OCI-LY7 (cell line): ENCODE results near the gene GCHFR. TPM values are rescaled to one million over a fixed set of nuclear protein-coding genes. Genes with fewer than 3 reads are reported as not detected.

ENCODE experiments used
- BruUV-seq: library from RNA; stranded (reverse); fragments of 400-500 nt; replicated peaks from 2 replicates; lab custom pipeline; 2021; lab: Mats Ljungman, UMichigan
- CTCF ChIA-PET: fragments of 300-600 bp; sonication (Branson Sonifier 250); formaldehyde crosslinking; loops from one replicate; lab custom pipeline; 2022; ENCODE audit warnings: antibody characterized with exemption; ENCODE audit not compliant: unreplicated experiment; lab: Charles Lee
- POLR2A ChIA-PET: fragments of 300-600 bp; sonication (Branson Sonifier 250); formaldehyde crosslinking; loops from one replicate; lab custom pipeline; 2022; ENCODE audit warnings: antibody characterized with exemption; lab: Charles Lee
- DNase-seq: peaks from one replicate; pipeline ENCODE4 v3.0.0-alpha.2; 2015; ENCODE audit warnings: low spot score
- H2AFZ ChIP-seq: fragments of 200-600 bp; sonication (generic), shearing (Covaris generic); 2 replicates; pipeline ENCODE4 v1.6.1; 2014; ENCODE audit warnings: mild to moderate bottlenecking, antibody characterized with exemption, low read length, moderate library complexity
- H3K27ac ChIP-seq: fragments of 200-600 bp; sonication (generic); 2 replicates; pipeline ENCODE4 v1.5.1; 2014; ENCODE audit warnings: mixed run types, low read depth, mild to moderate bottlenecking, moderate library complexity, low read length, inconsistent platforms; ENCODE audit not compliant: poor library complexity, severe bottlenecking
- H3K36me3 ChIP-seq: fragments of 200-600 bp; sonication (generic); 2 replicates; pipeline ENCODE4 v1.6.1; 2014; ENCODE audit warnings: mild to moderate bottlenecking, antibody characterized with exemption, low read length, moderate library complexity, mixed read lengths; ENCODE audit not compliant: insufficient read depth
- H3K4me1 ChIP-seq: fragments of 200-600 bp; sonication (generic); 2 replicates; pipeline ENCODE4 v1.5.1; 2014; ENCODE audit warnings: mild to moderate bottlenecking, low read length; ENCODE audit not compliant: insufficient read depth, poor library complexity, severe bottlenecking
- H3K4me2 ChIP-seq: fragments of 200-600 bp; sonication (generic); 2 replicates; pipeline ENCODE4 v1.6.1; 2014; ENCODE audit warnings: mild to moderate bottlenecking, low read length
- H3K4me3 ChIP-seq: fragments of 200-600 bp; sonication (generic); 2 replicates; pipeline ENCODE4 v1.5.1; 2014; ENCODE audit warnings: mild to moderate bottlenecking, low read depth, low read length; ENCODE audit not compliant: poor library complexity, severe bottlenecking
- H3K79me2 ChIP-seq: fragments of 200-600 bp; sonication (generic); 2 replicates; pipeline ENCODE4 v1.6.1; 2016; ENCODE audit warnings: low read depth, mild to moderate bottlenecking, low read length, moderate library complexity, mixed read lengths; ENCODE audit not compliant: insufficient read depth
- H3K9me2 ChIP-seq: fragments of 200-600 bp; sonication (generic); 2 replicates; pipeline ENCODE4 v1.6.1; 2016; ENCODE audit warnings: mild to moderate bottlenecking, low read length, mixed read lengths; ENCODE audit not compliant: insufficient read depth
- H3K9me3 ChIP-seq: fragments of 200-600 bp; sonication (generic); 2 replicates; pipeline ENCODE4 v1.6.1; 2014; ENCODE audit warnings: mild to moderate bottlenecking, mixed run types, low read length, mixed read lengths
- H4K20me1 ChIP-seq: fragments of 200-600 bp; sonication (generic); 2 replicates; pipeline ENCODE4 v1.6.1; 2014; ENCODE audit warnings: mild to moderate bottlenecking, antibody characterized with exemption, low read length, moderate library complexity, mixed read lengths; ENCODE audit not compliant: insufficient read depth
- CTCF ChIP-seq: fragments of 200-600 bp; sonication (generic); conservative IDR thresholded peaks from 2 replicates; pipeline ENCODE4 v1.5.1; 2014; ENCODE audit warnings: mild to moderate bottlenecking, antibody characterized with exemption, low read length, moderate library complexity, mixed read lengths
- EZH2phosphoT487 ChIP-seq: fragments of 200-600 bp; sonication (generic); IDR thresholded peaks from 2 replicates; pipeline ENCODE4 v1.6.1; 2018; ENCODE audit warnings: low read depth, borderline replicate concordance, mild to moderate bottlenecking, mixed run types, antibody characterized with exemption, low read length, moderate library complexity, mixed read lengths
- intact Hi-C: fragments of 100-400 bp; cut with micrococcal nuclease; formaldehyde crosslinking; loops from one replicate; pipeline ENCODE4 v1.10.0; 2022; ENCODE audit not compliant: unreplicated experiment
- total RNA-seq, 2 experiments: library from RNA; depleted of rRNA in 1 of 2; stranded (reverse); fragments of >200 nt in 1 of 2; shearing (Covaris generic) in 1 of 2; gene quantifications; 2 replicates each; pipeline ENCODE4 v1.2.3, GENCODE V29; 2014 to 2022

Gene GCHFR
- total RNA-seq, 2 experiments from 2014 or later = 75.7 to 97.4 TPM

- CTCF ChIA-PET = interaction anchor here (0.6 kb wide), 1 partner anchor 20 kb away, joined by 3 read pairs; no protein-coding TSS in a partner anchor
- H3K36me3 ChIP-seq = peaks cover 77% of the 10 kb centered on the region
Observed at GRCh38 chr15:40749151-40749630, 14.7 kb upstream of the GCHFR start.

GRCh38 chr15:40750885-40751284 lies 13.0 kb upstream of the GCHFR start:
- ChIA-PET CTCF (no interaction called here), POLR2A (interaction anchor here (0.6 to 1.3 kb wide), 3 partner anchors 9 to 372 kb away, joined by 3 to 4 read pairs (median 3); no protein-coding TSS in a partner anchor)
- Histone ChIP-seq H3K27ac (no peak overlapping the region), H3K4me3 (no peak overlapping the region), H3K9me3 (no peaks in the 10 kb centered on the region), H3K4me2 (no peak overlapping the region), H3K9me2 (no peaks in the 10 kb centered on the region), H2AFZ (no peak overlapping the region), H3K79me2 (peaks cover 29% of the 10 kb centered on the region), H3K36me3 (peaks cover 63% of the 10 kb centered on the region), H4K20me1 (no peaks in the 10 kb centered on the region), H3K4me1 (peaks cover 29% of the 10 kb centered on the region)
- DNase-seq = no peak
- BruUV-seq = TSS peak; percentile 37
- intact Hi-C loops = no loop called here
- TF ChIP-seq EZH2phosphoT487 (no peak), CTCF (no peak)

More at GRCh38 chr15:40749151-40749630, 14.7 kb upstream of the GCHFR start:
- H3K4me2 ChIP-seq = no peak overlapping the region
- H3K79me2 ChIP-seq = peaks cover 25% of the 10 kb centered on the region
- peaks cover 23% of the 10 kb centered on the region for H3K4me1 ChIP-seq
- TF ChIP-seq CTCF = no peak
- TF ChIP-seq EZH2phosphoT487 = no peak
- H4K20me1 ChIP-seq = no peaks in the 10 kb centered on the region
- no peak overlapping the region for H3K27ac ChIP-seq
- no peaks in the 10 kb centered on the region for H3K9me3 ChIP-seq
- H3K4me3 ChIP-seq = no peak overlapping the region
- intact Hi-C loops = loop anchor here (5.0 kb wide), 1 partner anchor 143 kb away; the partner anchor contains the start of gene VPS18
- POLR2A ChIA-PET = interaction anchor here (0.6 to 1.0 kb wide), 4 partner anchors 11 to 727 kb away, joined by 3 to 4 read pairs (median 4); no protein-coding TSS in a partner anchor
- no TSS peak for BruUV-seq
- H2AFZ ChIP-seq = no peak overlapping the region
- DNase-seq = no peak
- no peaks in the 10 kb centered on the region for H3K9me2 ChIP-seq

- no peak for DNase-seq
- no TSS peak for BruUV-seq
- ChIA-PET CTCF (no interaction called here), POLR2A (interaction anchor here (1.3 to 1.5 kb wide), 2 partner anchors 8 to 14 kb away, joined by 3 to 4 read pairs; no protein-coding TSS in a partner anchor)
- no peak overlapping the region for H2AFZ ChIP-seq
- H3K36me3 ChIP-seq = peaks cover 59% of the 10 kb centered on the region
- H3K4me1 ChIP-seq = peaks cover 35% of the 10 kb centered on the region
- no peak overlapping the region for H3K4me3 ChIP-seq
- H3K27ac ChIP-seq = no peak overlapping the region
- peaks cover 29% of the 10 kb centered on the region for H3K79me2 ChIP-seq
- no peaks in the 10 kb centered on the region for H4K20me1 ChIP-seq
- H3K9me3 ChIP-seq = no peaks in the 10 kb centered on the region
- H3K4me2 ChIP-seq = no peak overlapping the region
- intact Hi-C loops = no loop called here
- no peaks in the 10 kb centered on the region for H3K9me2 ChIP-seq
- TF ChIP-seq EZH2phosphoT487 (no peak), CTCF (no peak)
Observed at GRCh38 chr15:40751745-40752144, 12.1 kb upstream of the GCHFR start.
